Loucy (cell line): Measurements from ENCODE around the gene SLC7A4.

Experiments used
- H2AFZ ChIP-seq: fragments of 200-600 bp; sonication (generic); 2 replicates; pipeline ENCODE4 v1.6.0; 2016; ENCODE audit warnings: antibody characterized with exemption, mild to moderate bottlenecking, low read length, moderate library complexity
- H3F3A ChIP-seq: fragments of 200-600 bp; 2 replicates; pipeline ENCODE4 v1.6.0; 2016; ENCODE audit warnings: antibody characterized with exemption, low read depth, mild to moderate bottlenecking
- H3K27me3 ChIP-seq: fragments of 200-600 bp; sonication (generic); 2 replicates; pipeline ENCODE4 v1.6.1; 2014; ENCODE audit warnings: low read length, mild to moderate bottlenecking; ENCODE audit not compliant: insufficient read depth, poor library complexity, severe bottlenecking
- H3K36me3 ChIP-seq: fragments of 200-600 bp; sonication (generic); 2 replicates; pipeline ENCODE4 v1.6.1; 2016; ENCODE audit warnings: low read length; ENCODE audit not compliant: insufficient read depth
- H3K4me1 ChIP-seq: fragments of 200-600 bp; sonication (generic); 2 replicates; pipeline ENCODE4 v1.5.1; 2014; ENCODE audit warnings: low read length, mild to moderate bottlenecking; ENCODE audit not compliant: insufficient read depth, poor library complexity, severe bottlenecking
- H3K4me2 ChIP-seq: fragments of 200-600 bp; sonication (generic); 2 replicates; pipeline ENCODE4 v1.6.0; 2014; ENCODE audit warnings: antibody characterized with exemption, low read length, low read depth, mild to moderate bottlenecking; ENCODE audit not compliant: poor library complexity, severe bottlenecking
- H3K4me3 ChIP-seq: fragments of 200-600 bp; sonication (generic); 2 replicates; pipeline ENCODE4 v1.5.1; 2014; ENCODE audit warnings: low read length, mild to moderate bottlenecking, mixed read lengths; ENCODE audit not compliant: poor library complexity, severe bottlenecking
- H3K79me2 ChIP-seq: fragments of 200-600 bp; sonication (generic); 2 replicates; pipeline ENCODE4 v1.6.1; 2014; ENCODE audit warnings: low read length; ENCODE audit not compliant: insufficient read depth
- H3K9ac ChIP-seq: fragments of 200-600 bp; sonication (generic); 2 replicates; pipeline ENCODE4 v1.6.0; 2014; ENCODE audit warnings: mild to moderate bottlenecking, low read depth, low read length, moderate library complexity; ENCODE audit not compliant: poor library complexity, severe bottlenecking
- H3K9me2 ChIP-seq: fragments of 200-600 bp; sonication (generic); replicated peaks from 2 replicates; pipeline ENCODE4 v1.6.1; 2016; ENCODE audit warnings: low read depth, low read length, mixed read lengths
- H3K9me3 ChIP-seq: fragments of 200-600 bp; sonication (generic); 2 replicates; pipeline ENCODE4 v1.6.1; 2014; ENCODE audit warnings: mild to moderate bottlenecking, antibody characterized with exemption, low read length, low read depth; ENCODE audit not compliant: insufficient read depth
- H4K20me1 ChIP-seq: fragments of 200-600 bp; sonication (generic); 2 replicates; pipeline ENCODE4 v1.6.0; 2014; ENCODE audit warnings: antibody characterized with exemption, low read length, mild to moderate bottlenecking; ENCODE audit not compliant: insufficient read depth, poor library complexity, severe bottlenecking
- CTCF ChIP-seq: fragments of 200-600 bp; sonication (generic); conservative IDR thresholded peaks from 2 replicates; pipeline ENCODE4 v1.5.1; 2014; ENCODE audit warnings: mild to moderate bottlenecking, antibody characterized with exemption, low read length
- EZH2phosphoT487 ChIP-seq: fragments of 200-600 bp; IDR thresholded peaks from 2 replicates; pipeline ENCODE4 v1.6.1; 2018; ENCODE audit warnings: antibody characterized with exemption, mild to moderate bottlenecking, moderate library complexity, borderline replicate concordance

SLC7A4 gene

GRCh38 chr22:21000207-21000986, 32.0 kb downstream of the SLC7A4 start:
- Histone ChIP-seq H3K4me1 (peaks cover 19% of the 10 kb centered on the region), H3F3A (peaks cover 3% of the 10 kb centered on the region), H4K20me1 (peaks cover 18% of the 10 kb centered on the region), H3K4me3 (peak overlapping the region; percentile 95), H3K9ac (peak overlapping the region; percentile 97), H3K36me3 (no peaks in the 10 kb centered on the region; the same call in 1 of the 2 replicates), H3K9me2 (no peaks in the 10 kb centered on the region), H3K79me2 (peaks cover 34% of the 10 kb centered on the region), H3K9me3 (no peaks in the 10 kb centered on the region), H2AFZ (no peak overlapping the region), H3K27me3 (no peaks in the 10 kb centered on the region), H3K4me2 (peak overlapping the region; percentile 86)
- no peak for TF ChIP-seq EZH2phosphoT487
- no peak for TF ChIP-seq CTCF

- Histone ChIP-seq H3K4me1 (peaks cover 19% of the 10 kb centered on the region), H3K36me3 (no peaks in the 10 kb centered on the region; the same call in 1 of the 2 replicates), H4K20me1 (peaks cover 18% of the 10 kb centered on the region), H3K79me2 (peaks cover 34% of the 10 kb centered on the region), H3K9me3 (no peaks in the 10 kb centered on the region), H3K9ac (peak overlapping the region; percentile 97), H2AFZ (no peak overlapping the region), H3K27me3 (no peaks in the 10 kb centered on the region), H3K4me2 (peak overlapping the region; percentile 86), H3K4me3 (peak overlapping the region; percentile 95), H3K9me2 (no peaks in the 10 kb centered on the region), H3F3A (peaks cover 3% of the 10 kb centered on the region)
- TF ChIP-seq CTCF (no peak), EZH2phosphoT487 (no peak)
Observed at GRCh38 chr22:20999350-21000206, 32.8 kb downstream of the SLC7A4 start.

GRCh38 chr22:20998411-20999336, 33.7 kb downstream of the SLC7A4 start:
- no peak overlapping the region for H2AFZ ChIP-seq
- H3K79me2 ChIP-seq = peaks cover 34% of the 10 kb centered on the region
- H3K36me3 ChIP-seq = no peaks in the 10 kb centered on the region; the same call in 1 of the 2 replicates
- H3K4me3 ChIP-seq = no peak overlapping the region
- H3K4me1 ChIP-seq = peaks cover 17% of the 10 kb centered on the region
- H3F3A ChIP-seq = peaks cover 3% of the 10 kb centered on the region
- TF ChIP-seq EZH2phosphoT487 = no peak
- TF ChIP-seq CTCF = no peak
- H3K4me2 ChIP-seq = no peak overlapping the region
- no peaks in the 10 kb centered on the region for H3K9me2 ChIP-seq
- peaks cover 18% of the 10 kb centered on the region for H4K20me1 ChIP-seq
- no peaks in the 10 kb centered on the region for H3K9me3 ChIP-seq
- peak overlapping the region; percentile 97 for H3K9ac ChIP-seq
- H3K27me3 ChIP-seq = no peaks in the 10 kb centered on the region
